KOPT-K1 (cell line): Measurements from ENCODE around the gene SREBF2.

Source experiments
- H3K27ac ChIP-seq: fragments of 200-600 bp; sonication (generic); 2 replicates; pipeline ENCODE4 v1.5.1; 2016; ENCODE audit warnings: antibody characterized with exemption, mild to moderate bottlenecking, low read depth, low read length; ENCODE audit not compliant: poor library complexity, severe bottlenecking
- H3K36me3 ChIP-seq: fragments of 200-600 bp; sonication (generic); 2 replicates; pipeline ENCODE4 v1.5.1; 2017; ENCODE audit warnings: antibody characterized with exemption, mild to moderate bottlenecking, low read length, moderate library complexity; ENCODE audit not compliant: insufficient read depth
- H3K9me3 ChIP-seq: fragments of 200-600 bp; sonication (generic); 2 replicates; pipeline ENCODE4 v1.5.1; 2017; ENCODE audit warnings: antibody characterized with exemption, low read length, mild to moderate bottlenecking; ENCODE audit not compliant: insufficient read depth, poor library complexity, severe bottlenecking

Gene SREBF2

GRCh38 chr22:41923595-41924276 lies 90.8 kb downstream of the SREBF2 start:
- Histone ChIP-seq H3K9me3 (no peaks in the 10 kb centered on the region), H3K36me3 (no peaks in the 10 kb centered on the region), H3K27ac (no peak overlapping the region)

- Histone ChIP-seq H3K9me3 (no peaks in the 10 kb centered on the region), H3K36me3 (no peaks in the 10 kb centered on the region; the same call in 1 of the 2 replicates), H3K27ac (no peak overlapping the region)
These were observed 93.0 kb downstream of the SREBF2 start for GRCh38 chr22:41925783-41926460.

- Histone ChIP-seq H3K27ac (no peak overlapping the region), H3K36me3 (peaks cover 14% of the 10 kb centered on the region; the same call in 1 of the 2 replicates), H3K9me3 (no peaks in the 10 kb centered on the region)
These were observed 94.9 kb downstream of the SREBF2 start for GRCh38 chr22:41927813-41928212.

DNA sequence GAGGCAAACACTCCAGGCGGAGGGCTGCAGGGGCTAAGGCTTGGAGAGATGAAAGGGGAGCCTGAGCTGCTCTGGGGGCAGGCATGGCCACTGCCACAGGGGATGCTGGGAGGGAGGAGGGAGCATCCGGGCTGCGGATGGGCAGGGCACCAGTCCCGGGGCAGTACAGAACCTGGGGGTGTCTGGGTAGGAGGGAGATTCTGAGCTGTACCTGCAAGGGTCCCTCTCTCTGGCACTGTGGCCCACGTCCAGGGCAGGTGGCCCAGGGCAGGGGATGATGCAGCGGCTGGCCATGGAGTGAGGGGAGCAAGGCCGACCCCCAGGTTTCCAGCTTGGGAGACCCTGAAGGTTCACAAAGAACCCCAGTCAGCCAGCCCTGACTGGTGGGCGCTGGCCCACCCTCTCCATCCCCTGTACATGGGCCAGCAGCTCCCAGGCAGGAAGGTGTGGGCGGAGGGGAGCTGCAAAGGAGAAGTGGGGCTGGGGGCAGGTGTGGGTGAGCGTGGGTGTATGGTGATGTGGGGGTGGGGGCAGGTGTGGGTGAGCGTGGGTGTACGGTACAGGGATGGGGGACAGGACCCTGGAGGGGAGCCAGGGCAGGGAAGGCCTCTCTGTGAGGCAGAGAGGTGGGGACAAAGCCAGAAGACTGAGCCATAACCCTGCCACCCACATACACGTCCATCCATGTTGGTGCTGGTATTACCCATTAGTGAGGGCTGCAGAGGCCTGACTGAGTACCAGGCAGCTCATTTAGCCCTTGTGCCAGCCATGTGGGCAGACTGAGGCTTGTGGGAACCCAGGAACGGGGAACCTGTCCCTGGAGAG lies 95.9 kb downstream of the SREBF2 start:
- peaks cover 24% of the 10 kb centered on the region; the same call in 1 of the 2 replicates for H3K36me3 ChIP-seq
- no peak overlapping the region for H3K27ac ChIP-seq
- no peaks in the 10 kb centered on the region for H3K9me3 ChIP-seq

DNA sequence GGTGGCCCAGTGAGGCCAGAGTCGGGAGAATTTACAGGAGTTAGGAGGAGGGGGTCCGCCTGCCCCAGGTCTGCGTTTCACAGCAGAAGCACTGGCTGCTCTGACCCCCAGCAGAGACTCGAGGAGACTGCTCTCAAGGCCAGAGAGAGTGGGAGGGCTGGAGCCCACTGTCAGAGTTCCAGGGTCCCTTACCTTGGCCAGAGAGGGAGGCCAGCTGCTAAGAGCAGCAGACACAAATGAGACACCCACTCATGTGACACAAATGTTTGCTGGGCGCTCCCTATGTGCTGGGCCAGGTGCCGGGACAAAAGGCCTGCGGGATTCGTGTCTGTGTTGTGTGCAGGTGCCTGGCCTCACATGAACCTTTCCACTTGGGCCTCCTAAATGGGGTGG lies 96.5 kb downstream of the SREBF2 start:
- Histone ChIP-seq H3K27ac (no peak overlapping the region), H3K9me3 (no peaks in the 10 kb centered on the region), H3K36me3 (peaks cover 25% of the 10 kb centered on the region; the same call in 1 of the 2 replicates)

DNA sequence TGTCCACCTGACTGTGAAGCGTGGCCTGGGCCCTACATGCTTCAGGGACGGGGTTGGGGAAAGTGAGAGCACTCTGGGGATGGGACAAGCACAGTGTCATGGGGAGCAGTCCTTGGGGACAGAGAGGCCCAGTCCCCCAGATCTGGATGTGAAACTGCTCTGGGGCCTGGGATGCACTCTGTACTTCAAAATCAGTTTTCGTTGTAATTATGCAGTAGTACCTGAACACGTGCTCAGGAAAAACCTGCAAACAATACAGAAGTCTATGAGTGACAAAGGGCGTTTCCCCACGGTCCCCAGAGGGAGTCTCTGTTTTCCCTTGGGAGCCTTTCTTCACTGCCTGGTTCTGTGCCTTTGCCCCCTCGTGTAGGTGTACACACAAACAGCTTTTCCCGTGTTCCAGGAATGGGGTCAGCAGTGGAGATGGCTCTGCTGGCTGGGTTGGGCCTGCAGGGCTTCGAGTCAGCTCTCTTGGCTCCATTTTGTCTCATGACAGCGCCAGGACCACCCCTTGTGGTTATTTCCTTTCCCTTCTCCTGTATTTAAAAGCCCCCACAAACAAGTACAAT lies 98.9 kb downstream of the SREBF2 start:
- H3K27ac ChIP-seq: no peak overlapping the region
- H3K9me3 ChIP-seq: no peaks in the 10 kb centered on the region

GRCh38 chr22:41932353-41932752 lies 99.4 kb downstream of the SREBF2 start:
- Histone ChIP-seq H3K36me3 (peaks cover 54% of the 10 kb centered on the region), H3K27ac (no peak overlapping the region), H3K9me3 (no peaks in the 10 kb centered on the region)

More for the DNA sequence above, 98.9 kb downstream of the SREBF2 start:
- H3K36me3 ChIP-seq: peaks cover 49% of the 10 kb centered on the region

GRCh38 chr22:41933411-41934177 lies 100.7 kb downstream of the SREBF2 start:
- Histone ChIP-seq H3K9me3 (no peaks in the 10 kb centered on the region), H3K36me3 (peaks cover 67% of the 10 kb centered on the region), H3K27ac (peak overlapping the region; percentile 43)

GRCh38 chr22:41934284-41935014 lies 101.5 kb downstream of the SREBF2 start:
- peak overlapping the region; percentile 43 for H3K27ac ChIP-seq
- H3K36me3 ChIP-seq: peaks cover 75% of the 10 kb centered on the region
- H3K9me3 ChIP-seq: no peaks in the 10 kb centered on the region

- Histone ChIP-seq H3K27ac (no peak overlapping the region), H3K36me3 (peaks cover 80% of the 10 kb centered on the region), H3K9me3 (no peaks in the 10 kb centered on the region)
These were observed 102.1 kb downstream of the SREBF2 start for GRCh38 chr22:41935015-41935351.

DNA sequence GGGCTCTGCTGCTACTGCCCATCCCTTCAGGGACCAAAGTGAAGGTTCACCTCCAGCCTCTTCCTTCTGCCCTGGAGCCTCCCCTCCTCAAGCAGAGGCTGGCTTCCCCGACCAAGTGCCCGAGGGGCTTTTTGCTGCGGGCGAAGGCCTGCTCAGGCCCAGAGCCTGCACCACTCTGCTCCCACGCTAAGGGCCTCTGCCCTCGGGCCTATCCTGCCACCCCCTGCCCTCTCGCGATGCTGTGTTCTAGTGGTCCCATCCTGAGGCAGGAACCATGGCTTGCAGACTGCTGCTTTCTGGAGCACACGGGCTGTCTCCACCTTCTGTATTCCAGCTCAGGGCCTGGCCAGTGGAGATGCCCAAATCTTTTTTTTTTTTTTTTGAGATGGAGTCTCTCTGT lies 102.6 kb downstream of the SREBF2 start:
- no peaks in the 10 kb centered on the region for H3K9me3 ChIP-seq
- peaks cover 86% of the 10 kb centered on the region for H3K36me3 ChIP-seq
- peak overlapping the region; percentile 8 for H3K27ac ChIP-seq

GRCh38 chr22:41936894-41937169 lies 103.9 kb downstream of the SREBF2 start:
- Histone ChIP-seq H3K9me3 (no peaks in the 10 kb centered on the region), H3K36me3 (peaks cover 95% of the 10 kb centered on the region), H3K27ac (no peak overlapping the region)

DNA sequence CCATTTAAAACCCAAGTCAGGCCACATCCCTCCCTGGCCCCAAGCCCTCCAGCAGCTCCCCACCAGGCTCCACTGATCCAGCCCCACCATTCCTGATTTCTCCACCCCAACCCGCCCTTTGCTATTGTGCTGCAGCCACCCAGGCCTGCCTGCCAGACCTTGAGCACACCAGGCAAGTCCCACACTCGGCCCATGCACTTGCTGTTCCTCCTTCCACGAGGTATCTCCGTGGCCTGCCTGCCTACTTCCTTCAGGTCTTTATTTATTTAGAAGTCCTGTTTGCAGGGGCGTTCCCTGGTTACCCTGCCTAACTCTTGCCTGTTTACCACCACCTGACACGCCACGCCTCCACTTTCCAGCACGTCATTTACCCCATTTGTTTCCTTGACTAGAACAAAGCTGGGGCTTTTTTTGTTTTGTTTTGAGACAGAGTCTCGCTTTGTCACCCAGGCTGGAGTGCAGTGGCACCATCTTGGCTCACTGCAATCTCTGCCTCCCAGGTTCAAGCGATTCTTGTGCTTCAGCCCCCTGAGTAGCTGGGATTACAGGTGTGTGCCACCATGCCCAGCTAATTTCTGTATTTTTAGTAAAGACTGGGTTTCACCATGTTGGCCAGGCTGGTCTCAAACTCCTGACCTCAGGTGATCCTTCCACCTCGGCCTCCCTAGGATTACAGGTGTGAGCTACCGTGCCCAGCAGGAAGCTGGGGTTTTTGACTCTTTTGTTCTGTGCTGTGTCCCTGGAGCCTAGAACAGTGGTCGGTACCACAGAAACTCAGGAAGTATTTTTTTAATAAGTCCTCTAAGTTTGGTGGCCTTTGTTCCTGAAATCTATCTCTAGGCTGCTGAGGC lies 107.3 kb downstream of the SREBF2 start:
- Histone ChIP-seq H3K27ac (no peak overlapping the region), H3K36me3 (peaks cover 99% of the 10 kb centered on the region), H3K9me3 (no peaks in the 10 kb centered on the region)
